Medulla oblongata (tissue), 1 donor: Measurements from ENCODE around the gene OAF.

ENCODE experiments used
- DNase-seq: peaks from one replicate; pipeline ENCODE4 v3.0.0-alpha.2; 2015; ENCODE audit errors: extremely low spot score

Gene OAF

GRCh38 chr11:120183701-120184141 lies 27.1 kb upstream of the OAF start:
- DNase-seq: no peak

DNA sequence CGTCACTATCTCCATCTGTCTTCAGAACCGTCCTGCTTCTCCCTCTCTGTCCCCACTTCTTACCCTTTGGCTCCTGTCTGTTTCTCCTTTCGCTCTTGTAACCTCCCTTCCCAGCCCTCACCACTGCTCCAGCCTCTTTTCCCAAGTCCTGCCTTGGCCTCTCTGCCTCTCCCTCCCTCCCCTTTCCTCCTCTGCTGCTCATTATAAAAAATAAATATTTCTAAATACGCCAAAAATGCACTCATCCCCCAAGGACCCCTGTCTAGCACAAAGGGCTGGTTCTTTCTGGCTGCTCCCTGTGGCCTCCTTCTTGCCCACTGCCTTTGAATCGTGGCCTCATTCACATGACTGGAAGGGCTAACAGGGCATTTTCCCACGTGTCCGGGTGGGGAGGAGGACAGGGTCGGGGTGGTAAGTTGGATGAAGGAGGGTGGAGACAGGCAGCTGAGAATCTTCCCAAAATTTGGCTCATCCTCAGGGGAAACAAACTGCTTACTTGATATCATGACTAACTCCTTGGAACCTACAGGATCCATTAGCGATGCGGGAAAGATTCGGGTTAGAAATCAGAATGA lies 26.4 kb upstream of the OAF start:
- no peak for DNase-seq

- no peak for DNase-seq
Measured at GRCh38 chr11:120184946-120185705, 25.7 kb upstream of the OAF start.

GRCh38 chr11:120185706-120186455 lies 25.0 kb upstream of the OAF start:
- DNase-seq: no peak

DNA sequence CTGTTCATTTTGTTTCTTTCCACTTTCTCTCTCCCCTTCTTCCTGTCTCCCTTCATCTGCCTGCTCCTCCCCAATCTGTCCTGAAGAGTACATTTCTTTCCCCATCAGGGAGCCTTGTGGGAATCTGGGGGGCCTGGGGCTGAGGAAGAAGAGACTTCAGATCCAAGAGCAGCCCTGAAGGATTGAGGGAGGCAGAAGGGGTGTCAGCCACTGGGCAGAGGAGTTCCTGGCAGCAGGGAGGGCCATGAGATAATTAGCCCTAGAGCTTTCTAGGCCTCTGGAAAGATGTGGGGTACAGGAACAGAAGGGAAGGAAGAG lies 24.4 kb upstream of the OAF start:
- no peak for DNase-seq

GRCh38 chr11:120186774-120187591 lies 23.8 kb upstream of the OAF start:
- no peak for DNase-seq

DNA sequence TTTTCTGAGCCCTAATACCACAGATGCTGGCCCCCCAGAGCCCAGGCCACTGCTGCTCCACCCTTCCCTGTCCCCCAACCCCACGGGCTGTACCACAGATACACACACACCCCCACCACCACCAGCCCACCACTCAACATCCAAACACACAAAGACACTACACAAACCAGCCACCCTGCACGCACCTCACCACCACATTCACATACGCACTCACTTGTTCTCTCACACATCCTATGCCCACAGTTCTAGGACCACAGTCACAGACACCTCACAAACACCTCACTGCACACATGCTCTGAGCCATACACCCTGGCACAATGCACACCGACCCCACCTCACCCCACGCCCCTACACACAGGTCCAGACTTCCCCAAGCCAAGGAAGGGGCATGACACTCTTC lies 22.5 kb upstream of the OAF start:
- DNase-seq: no peak

GRCh38 chr11:120188811-120189455 lies 21.9 kb upstream of the OAF start:
- DNase-seq: no peak

GRCh38 chr11:120191058-120191457 lies 19.8 kb upstream of the OAF start:
- DNase-seq: no peak

- DNase-seq: no peak
Measured at GRCh38 chr11:120192831-120193625, 17.8 kb upstream of the OAF start.

GRCh38 chr11:120194166-120194565 lies 16.7 kb upstream of the OAF start:
- no peak for DNase-seq

- DNase-seq: no peak
Measured at GRCh38 chr11:120195601-120196320, 15.1 kb upstream of the OAF start.

DNA sequence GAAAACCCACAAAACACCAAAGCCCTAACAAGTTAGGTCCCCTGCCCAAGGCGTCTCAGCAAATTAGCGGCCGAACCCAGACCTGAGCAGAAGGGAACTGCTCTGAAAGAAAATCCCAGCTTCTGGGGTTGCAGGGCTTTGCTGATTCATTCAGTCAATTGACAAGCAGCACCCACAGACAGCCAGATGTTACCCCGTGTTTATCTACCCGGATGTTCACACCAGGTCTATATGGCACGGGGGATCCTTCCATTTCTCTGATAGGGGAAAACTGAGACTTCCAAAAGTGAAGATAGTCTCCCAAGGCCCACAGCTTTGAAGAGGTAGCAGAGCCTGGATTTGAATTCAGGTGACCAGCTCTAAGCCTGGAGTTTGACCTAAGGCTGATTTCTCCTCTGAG lies 14.0 kb upstream of the OAF start:
- no peak for DNase-seq

- no peak for DNase-seq
Measured at GRCh38 chr11:120197251-120197891, 13.5 kb upstream of the OAF start.

DNA sequence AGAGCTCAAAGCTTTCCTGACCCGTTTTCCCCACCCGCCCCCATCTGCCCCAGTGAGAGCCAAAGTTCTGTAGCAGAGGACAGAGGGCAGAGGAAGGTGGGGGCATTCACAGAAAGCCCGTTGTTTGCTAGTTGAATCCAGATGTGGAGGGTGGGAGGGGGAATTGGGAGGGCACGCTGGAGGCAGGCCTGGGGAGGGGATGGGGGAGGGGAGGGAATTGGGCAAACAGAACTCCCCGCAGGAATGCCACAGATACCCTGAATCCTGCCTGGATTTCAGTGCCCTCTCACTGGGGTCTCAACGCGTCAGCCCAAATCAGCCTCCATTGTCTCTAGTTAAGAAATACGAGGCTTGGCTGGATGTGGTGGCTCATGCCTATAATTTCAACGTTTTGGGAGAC lies 12.9 kb upstream of the OAF start:
- no peak for DNase-seq

DNA sequence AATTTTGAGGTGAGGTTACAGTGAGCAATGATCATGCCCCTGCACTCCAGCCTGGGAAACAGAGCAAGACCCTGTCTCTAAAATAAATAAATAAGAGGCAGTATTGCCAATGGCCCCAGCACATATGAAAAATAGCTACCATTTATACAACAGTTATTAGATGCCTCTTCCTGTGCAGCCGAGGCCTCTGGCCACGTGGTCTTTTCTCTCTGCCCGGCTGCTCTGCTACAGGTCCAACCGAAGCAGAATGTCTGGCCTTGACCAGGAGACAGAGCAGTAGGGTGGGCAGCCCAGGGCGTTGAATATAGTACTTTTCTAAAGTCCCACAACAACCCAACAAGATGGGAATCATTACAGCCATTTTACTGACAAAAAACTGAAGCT lies 12.4 kb upstream of the OAF start:
- DNase-seq: no peak

DNA sequence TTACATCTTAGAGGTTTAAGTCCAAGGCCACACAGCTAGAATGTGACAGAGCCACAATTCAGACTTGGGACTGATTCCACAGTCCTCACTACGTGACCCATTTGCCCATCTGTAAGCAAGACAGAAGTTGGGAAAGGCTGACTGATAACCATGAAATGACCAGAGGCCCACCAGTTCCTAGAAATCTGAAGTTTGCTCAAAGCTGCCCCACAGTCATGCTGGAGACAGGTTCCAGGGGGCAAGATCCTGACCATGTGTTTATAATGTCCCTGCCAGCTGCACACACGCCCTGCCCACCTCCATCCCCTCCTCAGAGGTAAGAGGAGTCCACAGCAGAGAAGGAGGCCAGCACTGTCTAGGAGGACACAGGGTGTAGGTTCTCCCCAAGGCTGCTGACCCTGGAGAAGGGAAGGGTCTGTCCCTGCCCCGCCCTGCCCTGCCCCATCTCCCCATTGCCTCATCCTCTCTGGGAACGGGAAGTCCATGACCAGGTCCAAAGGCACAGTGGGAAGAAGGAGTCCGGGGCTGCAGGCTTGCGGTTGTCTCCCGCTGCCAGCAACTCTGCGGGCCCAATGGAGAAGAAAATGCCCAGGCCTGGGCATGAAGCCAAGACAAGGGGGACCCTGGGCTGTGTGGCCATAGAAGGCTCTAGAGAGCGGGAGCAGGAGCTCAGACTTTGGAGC lies 11.9 kb upstream of the OAF start:
- DNase-seq: no peak

- no peak for DNase-seq
Measured at GRCh38 chr11:120199613-120200012, 11.2 kb upstream of the OAF start.

GRCh38 chr11:120200677-120201076 lies 10.2 kb upstream of the OAF start:
- no peak for DNase-seq
